Hair follicular keratinocyte (primary cell): ENCODE results near the gene TXK. TPM values are rescaled to one million over a fixed set of nuclear protein-coding genes. Genes with fewer than 3 reads are reported as not detected.

Experiments used
- total RNA-seq: library from RNA; depleted of rRNA; stranded (reverse); fragments of >200 nt; gene quantifications from 2 replicates; pipeline ENCODE4 v1.2.3, GENCODE V29; 2015

The TXK gene
- not detected in 2 replicates for total RNA-seq

GRCh38 chr4:48134081-48134480 lies at the start of gene TXK:
TXK (minus strand) TSS chr4:48134250; CDS start chr4:48134170, 80 bp downstream.

Other genes starting within 250 kb of the TXK start
- 7.7 and 8.2 TPM in 2 replicates for gene NFXL1, start 219.7 kb downstream of the TXK start, total RNA-seq
- 0.08 and 0.19 TPM in 2 replicates for gene CNGA1, start 117.6 kb downstream of the TXK start, total RNA-seq
- 9.4 and 13.7 TPM in 2 replicates for gene NIPAL1, start 117.5 kb downstream of the TXK start, total RNA-seq
- 0.08 TPM in 1 of 2 replicates, not detected in the other for gene TEC, start 135.6 kb upstream of the TXK start, total RNA-seq
- gene SLAIN2, start 207.3 kb upstream of the TXK start, total RNA-seq, result 34.3 and 38.3 TPM in 2 replicates